Skeletal muscle tissue (tissue), 4 donors: ENCODE measurements around the gene CD28. TPM values are rescaled to one million over a fixed set of nuclear protein-coding genes. Genes with fewer than 3 reads are reported as not detected.
"Not testable (repeated sequence)": the region's sequence is repeated elsewhere in the genome, so short reads cannot be mapped to it uniquely, and the experiment has no call there.

ENCODE experiments used
- H3K27ac ChIP-seq: one replicate; pipeline ENCODE4 v1.7.0; 2013; ENCODE audit warnings: mild to moderate bottlenecking, low read depth, low read length, inconsistent platforms
- H3K27me3 ChIP-seq, 3 donors: one replicate each; pipeline ENCODE4 v1.7.0; 2013; ENCODE audit warnings: low read length in 3 of 3; ENCODE audit not compliant: control insufficient read depth in 3 of 3, insufficient read depth in 3 of 3
- H3K36me3 ChIP-seq, 3 donors: one replicate each; pipeline ENCODE4 v1.7.0; 2013; ENCODE audit warnings: low read length in 3 of 3; ENCODE audit not compliant: control insufficient read depth in 3 of 3, insufficient read depth in 3 of 3
- H3K4me1 ChIP-seq, 3 donors: one replicate each; pipeline ENCODE4 v1.7.0; 2013; ENCODE audit warnings: low read length in 3 of 3, mild to moderate bottlenecking in 3 of 3; ENCODE audit not compliant: control insufficient read depth in 3 of 3, insufficient read depth in 3 of 3
- H3K4me3 ChIP-seq, 3 donors: one replicate each; pipeline ENCODE4 v1.7.0; 2013; ENCODE audit warnings: low read length in 3 of 3
- H3K9ac ChIP-seq, 3 donors: one replicate each; pipeline ENCODE4 v1.7.0; 2013; ENCODE audit warnings: low read length in 3 of 3, mild to moderate bottlenecking in 3 of 3, moderate library complexity in 2 of 3, low read depth in 1 of 3
- H3K9me3 ChIP-seq, 3 donors: one replicate each; pipeline ENCODE4 v1.7.0; 2013; ENCODE audit warnings: low read length in 3 of 3; ENCODE audit not compliant: control insufficient read depth in 3 of 3
- total RNA-seq: library from RNA; depleted of rRNA; stranded (reverse); fragments of >200 nt; gene quantifications from one replicate; pipeline ENCODE4 v1.2.3, GENCODE V29; 2014
- donor health status: Osteomylitis.

CD28 gene
- total RNA-seq, 1 donor from 2014 or later = 4.2 TPM

DNA sequence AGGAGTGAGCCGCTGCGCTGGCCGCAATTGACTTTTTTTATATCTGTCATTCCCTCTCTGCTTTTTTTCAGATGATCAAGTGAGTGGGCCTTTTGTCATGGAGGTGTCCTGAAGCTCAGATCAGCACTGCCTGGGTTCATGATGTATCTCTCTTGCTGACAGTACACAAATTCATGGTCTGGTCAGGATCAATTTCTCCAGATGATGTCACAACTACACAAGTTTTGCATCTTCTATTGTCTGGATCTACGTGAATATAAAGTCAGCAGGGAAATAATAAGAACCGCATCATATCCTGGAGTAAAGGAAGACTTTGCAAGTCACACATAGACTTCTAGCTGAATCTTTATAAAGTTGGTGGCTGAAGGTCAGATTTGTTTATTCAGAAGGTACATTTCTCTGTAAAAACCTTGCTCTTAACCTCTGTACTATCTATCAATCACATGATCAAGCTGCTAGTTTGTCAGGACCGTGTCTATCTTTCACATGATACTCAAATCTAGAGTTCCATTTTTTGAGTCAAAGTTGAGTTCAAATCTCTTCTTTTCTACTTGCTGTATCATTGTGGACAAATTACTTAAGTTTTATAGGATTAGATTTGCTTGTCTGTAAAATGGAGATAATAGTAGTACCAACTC, 13.1 kb upstream of the CD28 start:
- no peaks in the 10 kb centered on the region for H3K9me3 ChIP-seq
- H3K27ac ChIP-seq = no peak overlapping the region
- H3K27me3 ChIP-seq = no peaks in the 10 kb centered on the region
- H3K36me3 ChIP-seq = no peaks in the 10 kb centered on the region
- no peak overlapping the region for H3K9ac ChIP-seq
- peaks cover 23 to 35% (median 34%) of the 10 kb centered on the region in 3 donors for H3K4me1 ChIP-seq
- H3K4me3 ChIP-seq = no peak overlapping the region

DNA sequence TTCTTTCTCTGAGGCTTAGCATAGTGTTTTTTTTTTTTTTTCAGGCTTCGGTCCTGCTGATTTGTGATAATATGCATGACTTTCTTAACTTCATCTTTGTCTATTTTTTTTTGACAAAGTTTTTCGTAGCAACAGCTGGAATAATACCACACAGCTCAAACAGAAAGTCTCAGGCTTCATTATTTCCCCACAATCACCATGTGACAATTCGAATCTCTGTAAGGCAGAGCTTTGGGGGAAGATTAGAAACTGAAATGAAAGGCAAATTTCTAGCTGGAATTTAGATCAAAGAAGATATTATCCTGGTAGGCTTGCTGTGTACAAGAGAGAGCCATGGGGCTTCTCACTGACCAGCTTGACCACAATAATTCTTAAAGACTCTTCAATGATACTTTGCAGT, 12.2 kb upstream of the CD28 start:
- H3K36me3 ChIP-seq = no peaks in the 10 kb centered on the region
- H3K4me1 ChIP-seq = peaks cover 15 to 29% (median 28%) of the 10 kb centered on the region in 3 donors
- H3K9me3 ChIP-seq = no peaks in the 10 kb centered on the region
- no peaks in the 10 kb centered on the region for H3K27me3 ChIP-seq
- no peak overlapping the region for H3K9ac ChIP-seq
- H3K4me3 ChIP-seq = no peak overlapping the region
- no peak overlapping the region for H3K27ac ChIP-seq

DNA sequence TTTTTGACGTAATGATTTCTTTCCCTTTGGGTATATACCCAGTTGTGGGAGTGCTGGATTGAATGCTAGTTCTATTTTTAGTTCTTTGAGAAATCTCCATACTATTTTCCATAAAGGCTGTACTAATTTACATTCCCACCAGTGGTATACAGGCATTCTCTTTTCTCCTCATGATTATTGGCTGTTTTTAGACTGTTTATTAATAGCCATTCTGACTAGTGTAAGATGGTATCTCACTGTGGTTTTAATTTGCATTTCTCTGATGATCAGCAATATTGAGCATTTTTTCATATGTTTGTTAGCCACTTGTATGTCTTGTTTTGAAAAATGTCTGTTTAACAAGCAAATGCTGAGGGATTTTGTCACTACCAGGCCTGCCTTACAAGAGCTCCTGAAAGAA, 9.2 kb upstream of the CD28 start:
- peaks cover 0 to 5% (median 4%) of the 10 kb centered on the region in 3 donors for H3K4me1 ChIP-seq
- no peaks in the 10 kb centered on the region for H3K9me3 ChIP-seq
- H3K4me3 ChIP-seq = no peak overlapping the region
- no peak overlapping the region for H3K27ac ChIP-seq
- no peak overlapping the region for H3K9ac ChIP-seq
- no peaks in the 10 kb centered on the region for H3K36me3 ChIP-seq
- H3K27me3 ChIP-seq = no peaks in the 10 kb centered on the region

GRCh38 chr2:203697763-203698162, 8.7 kb upstream of the CD28 start:
- H3K4me1 ChIP-seq, H3K9me3 ChIP-seq, H3K9ac ChIP-seq, H3K27ac ChIP-seq, H3K4me3 ChIP-seq, H3K27me3 ChIP-seq, H3K36me3 ChIP-seq: not testable (repeated sequence)

- not testable (repeated sequence) for H3K4me3 ChIP-seq, H3K9me3 ChIP-seq, H3K4me1 ChIP-seq
Measured at GRCh38 chr2:203698410-203698809, 8.0 kb upstream of the CD28 start.

DNA sequence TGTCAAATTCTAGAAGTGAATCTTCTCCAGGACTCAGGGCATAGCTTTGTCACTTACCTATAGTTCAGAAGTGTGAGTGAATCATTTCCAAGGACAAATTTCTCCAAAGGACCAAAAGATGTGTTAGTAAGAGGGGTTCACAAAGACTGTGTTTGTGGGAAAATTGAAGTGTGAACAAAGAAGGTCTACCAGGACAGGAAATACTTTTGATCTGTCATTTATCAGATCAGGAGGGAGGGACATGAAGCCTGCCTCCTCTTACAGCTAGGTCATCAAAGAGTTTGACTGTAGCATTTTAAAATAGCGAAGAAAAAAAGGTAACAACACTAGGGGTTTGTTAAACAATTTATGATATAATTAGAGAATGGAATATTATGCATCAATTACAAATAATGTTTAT, 2.0 kb upstream of the CD28 start:
- Histone ChIP-seq H3K4me3 (no peak overlapping the region), H3K9ac (no peak overlapping the region), H3K9me3 (no peaks in the 10 kb centered on the region), H3K27ac (no peak overlapping the region), H3K27me3 (no peaks in the 10 kb centered on the region), H3K36me3 (no peaks in the 10 kb centered on the region), H3K4me1 (no peaks in the 10 kb centered on the region)

More at GRCh38 chr2:203698410-203698809, 8.0 kb upstream of the CD28 start:
- not testable (repeated sequence) for H3K27me3 ChIP-seq, H3K36me3 ChIP-seq, H3K9ac ChIP-seq, H3K27ac ChIP-seq

DNA sequence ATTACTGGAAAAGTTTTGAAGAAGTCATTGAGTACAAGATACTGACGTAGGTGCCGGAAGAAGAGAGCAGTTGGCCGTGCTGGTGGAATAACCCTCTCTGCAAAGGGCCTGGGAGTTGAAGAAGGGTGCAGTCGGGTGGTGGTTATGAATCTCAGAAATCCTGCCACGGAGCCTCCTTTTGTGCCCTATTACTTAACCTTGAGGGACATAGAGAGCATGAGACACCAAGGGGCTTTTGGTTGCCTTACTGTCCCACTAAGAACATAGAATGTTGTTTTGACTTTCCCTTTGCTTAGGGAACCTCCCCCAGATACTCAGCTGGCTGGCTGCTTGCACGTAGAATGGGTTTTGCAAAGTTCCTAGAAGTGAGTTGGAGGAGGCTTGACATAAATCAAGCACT, 1.3 kb upstream of the CD28 start:
- Histone ChIP-seq H3K27ac (no peak overlapping the region), H3K27me3 (no peaks in the 10 kb centered on the region), H3K9me3 (no peaks in the 10 kb centered on the region), H3K4me1 (no peaks in the 10 kb centered on the region), H3K9ac (no peak overlapping the region), H3K36me3 (no peaks in the 10 kb centered on the region), H3K4me3 (no peak overlapping the region)

GRCh38 chr2:203707530-203707929, 1.1 kb downstream of the CD28 start:
- H3K36me3 ChIP-seq = no peaks in the 10 kb centered on the region
- H3K4me1 ChIP-seq = no peaks in the 10 kb centered on the region
- H3K4me3 ChIP-seq = no peak overlapping the region
- no peak overlapping the region for H3K27ac ChIP-seq
- H3K27me3 ChIP-seq = no peaks in the 10 kb centered on the region
- H3K9ac ChIP-seq = no peak overlapping the region
- H3K9me3 ChIP-seq = no peaks in the 10 kb centered on the region

GRCh38 chr2:203708846-203709396, 2.5 kb downstream of the CD28 start:
- Histone ChIP-seq H3K4me1 (no peaks in the 10 kb centered on the region), H3K9me3 (no peaks in the 10 kb centered on the region), H3K27ac (no peak overlapping the region), H3K36me3 (no peaks in the 10 kb centered on the region), H3K4me3 (no peak overlapping the region), H3K9ac (no peak overlapping the region), H3K27me3 (no peaks in the 10 kb centered on the region)

GRCh38 chr2:203709416-203710040, 3.1 kb downstream of the CD28 start:
- Histone ChIP-seq H3K9me3 (no peaks in the 10 kb centered on the region), H3K36me3 (no peaks in the 10 kb centered on the region), H3K4me1 (no peaks in the 10 kb centered on the region), H3K9ac (no peak overlapping the region), H3K4me3 (no peak overlapping the region), H3K27me3 (no peaks in the 10 kb centered on the region), H3K27ac (no peak overlapping the region)
